Esophagus muscularis mucosa (tissue), 3 donors: ENCODE measurements around the gene RPN1.

ENCODE experiments used
- CTCF ChIP-seq, 3 experiments: fragments of 200-600 bp in 2 of 3; fragments of 450-650 bp in 1 of 3; sonication (generic) in 2 of 3; IDR thresholded peaks; one replicate each; pipeline ENCODE4 v1.5.1; 2017 to 2019; ENCODE audit warnings: antibody characterized with exemption in 3 of 3, mild to moderate bottlenecking in 2 of 3, moderate library complexity in 1 of 3
- POLR2A ChIP-seq: fragments of 450-650 bp; IDR thresholded peaks from one replicate; pipeline ENCODE4 v1.6.1; 2017; ENCODE audit warnings: antibody characterized with exemption, moderate library complexity, mild to moderate bottlenecking, low read depth
- POLR2AphosphoS5 ChIP-seq, 2 donors: sonication (generic); formaldehyde crosslinking; IDR thresholded peaks; one replicate each; pipeline ENCODE4 v1.6.1; 2017; ENCODE audit warnings: antibody characterized with exemption in 2 of 2

DNA sequence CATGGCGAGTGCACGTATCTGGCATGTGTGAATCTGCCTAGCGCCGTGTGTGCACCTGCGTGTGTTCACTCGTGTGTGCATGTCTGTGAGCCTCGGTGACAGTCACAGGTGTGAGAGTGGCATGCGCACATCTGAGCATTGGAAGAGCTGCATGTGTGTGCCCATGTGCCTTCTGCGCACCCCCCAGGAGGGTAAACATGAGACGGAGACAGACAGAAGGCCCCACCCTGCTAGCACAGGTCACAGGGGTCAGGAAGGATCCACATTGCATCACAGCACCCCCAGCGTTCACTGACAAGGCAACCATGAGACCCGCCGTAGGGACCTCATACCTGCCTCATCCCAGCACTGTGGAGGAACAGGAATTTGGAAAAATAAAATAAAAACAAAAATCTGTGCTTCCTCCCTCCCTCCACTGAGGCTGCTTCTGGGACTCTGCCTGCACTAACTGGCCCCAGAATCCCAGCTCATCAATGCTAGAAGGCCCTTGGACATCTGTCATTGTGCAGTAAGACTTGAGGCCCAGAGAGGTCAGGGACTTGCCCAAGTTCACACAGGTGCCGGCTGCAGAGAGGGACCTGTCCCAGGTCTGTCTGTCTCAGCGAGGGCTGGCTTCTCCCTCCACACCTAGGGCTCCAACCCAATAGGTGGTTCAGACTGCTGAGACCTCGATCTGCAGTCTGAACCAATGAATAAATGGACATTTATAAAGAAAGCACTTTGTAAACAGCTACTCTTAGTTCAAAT is 37.4 kb downstream of the RPN1 start:
- TF ChIP-seq CTCF (IDR thresholded peaks at IDR 0.05) (no peak), POLR2A (no peak), POLR2AphosphoS5 (IDR thresholded peaks at IDR 0.05) (no peak)
